WTC11 (cell line): ENCODE results near the gene KIFC3. TPM values are rescaled to one million over a fixed set of nuclear protein-coding genes. Genes with fewer than 3 reads are reported as not detected.
"Not testable (repeated sequence)": the region's sequence is repeated elsewhere in the genome, so short reads cannot be mapped to it uniquely, and the experiment has no call there.

ENCODE experiments used
- ATAC-seq: fragments of 200-7000 bp; cut with Tn5 transposase; 2 replicates; pipeline ENCODE4 v1.10.0; 2021; ENCODE audit warnings: mild to moderate bottlenecking, moderate library complexity
- CTCF ChIA-PET: fragments of 300-600 bp; sonication (Branson Sonifier 250); formaldehyde crosslinking; loops from one replicate; lab custom pipeline; 2021; ENCODE audit warnings: antibody characterized with exemption; lab: Charles Lee
- POLR2A ChIA-PET: fragments of 350-600 bp; sonication (Branson Sonifier 250); formaldehyde crosslinking; loops from one replicate; lab custom pipeline; 2021; ENCODE audit warnings: antibody characterized with exemption; lab: Charles Lee
- DNase-seq: peaks from one replicate; pipeline ENCODE4 v3.0.0; 2021; ENCODE audit warnings: low spot score
- H3K27ac Mint-ChIP-seq: 2 replicates; pipeline ENCODE4 v1.8.0; 2021; ENCODE audit warnings: mixed read lengths
- H3K27me3 Mint-ChIP-seq: 2 replicates; pipeline ENCODE4 v1.8.0; 2021; ENCODE audit warnings: low read depth, mild to moderate bottlenecking, moderate library complexity, mixed read lengths
- H3K36me3 Mint-ChIP-seq: 2 replicates; pipeline ENCODE4 v1.8.0; 2021; ENCODE audit warnings: mixed read lengths
- H3K4me1 Mint-ChIP-seq: 2 replicates; pipeline ENCODE4 v1.8.0; 2022; ENCODE audit warnings: mixed read lengths
- H3K4me3 Mint-ChIP-seq: 2 replicates; pipeline ENCODE4 v1.8.0; 2021; ENCODE audit warnings: mild to moderate bottlenecking, moderate library complexity, mixed read lengths
- H3K9me3 Mint-ChIP-seq: 2 replicates; pipeline ENCODE4 v1.8.0; 2021; ENCODE audit warnings: mixed read lengths
- FOXP1 ChIP-seq: sonication (generic); formaldehyde crosslinking; IDR thresholded peaks from 2 replicates; pipeline ENCODE4 v1.8.0; 2022; ENCODE audit warnings: missing genetic modification reagents, mild to moderate bottlenecking, moderate library complexity, borderline replicate concordance
- GABPB1 ChIP-seq: sonication (generic); formaldehyde crosslinking; IDR thresholded peaks from 2 replicates; pipeline ENCODE4 v1.8.1; 2023; ENCODE audit warnings: mild to moderate bottlenecking, missing genetic modification reagents
- GRHL2 ChIP-seq: fragments of 250-450 bp; sonication (Bioruptor Pico); IDR thresholded peaks from 2 replicates; pipeline ENCODE4 v1.8.0; 2022; ENCODE audit warnings: mild to moderate bottlenecking, moderate library complexity; ENCODE audit not compliant: insufficient replicate concordance, severe bottlenecking
- MYBL2 ChIP-seq: sonication (generic); formaldehyde crosslinking; IDR thresholded peaks from 2 replicates; pipeline ENCODE4 v1.8.1; 2023; ENCODE audit warnings: mild to moderate bottlenecking, moderate library complexity, missing genetic modification reagents
- OVOL2 ChIP-seq: fragments of 250-450 bp; sonication (Bioruptor Pico); IDR thresholded peaks from 2 replicates; pipeline ENCODE4 v1.9.0; 2021; ENCODE audit warnings: mild to moderate bottlenecking, borderline replicate concordance
- RORB ChIP-seq: fragments of 250-450 bp; sonication (Bioruptor Pico); IDR thresholded peaks from 2 replicates; pipeline ENCODE4 v1.9.0; 2021; ENCODE audit warnings: mild to moderate bottlenecking
- SMAD3 ChIP-seq: sonication (generic); formaldehyde crosslinking; IDR thresholded peaks from 2 replicates; pipeline ENCODE4 v1.8.0; 2022; ENCODE audit warnings: missing genetic modification reagents, mild to moderate bottlenecking, borderline replicate concordance
- SMAD4 ChIP-seq: sonication (generic); formaldehyde crosslinking; IDR thresholded peaks from 2 replicates; pipeline ENCODE4 v1.8.0; 2022; ENCODE audit warnings: mild to moderate bottlenecking, missing genetic modification reagents
- TEAD4 ChIP-seq: sonication (generic); formaldehyde crosslinking; IDR thresholded peaks from 2 replicates; pipeline ENCODE4 v1.8.0; 2022; ENCODE audit warnings: mild to moderate bottlenecking, missing genetic modification reagents
- ZNF416 ChIP-seq: fragments of 250-450 bp; sonication (Bioruptor Pico); IDR thresholded peaks from 2 replicates; pipeline ENCODE4 v1.9.0; 2021; ENCODE audit warnings: mild to moderate bottlenecking, inconsistent platforms
- total RNA-seq: library from RNA; stranded (reverse); gene quantifications from 3 replicates; pipeline ENCODE4 v1.2.3, GENCODE V29; 2021
- TF ChIP-seq, protein P1 (sequence below): fragments of 250-450 bp; sonication (Bioruptor Pico); IDR thresholded peaks from 2 replicates; pipeline ENCODE4 v1.8.0; 2021; ENCODE audit warnings: mild to moderate bottlenecking
- TF ChIP-seq, protein P2 (sequence below): fragments of 250-450 bp; sonication (Bioruptor Pico); IDR thresholded peaks from 2 replicates; pipeline ENCODE4 v1.9.0; 2021; ENCODE audit warnings: mild to moderate bottlenecking

KIFC3 gene
- total RNA-seq, 1 experiment from 2014 or later = 11.6 TPM

GRCh38 chr16:57783116-57783515 lies 19.2 kb downstream of the KIFC3 start (continued):
- TF ChIP-seq SMAD4 = no peak
- no peak for TF ChIP-seq GRHL2 (CRISPR knock-in tag)
- TF ChIP-seq, protein P1, sequence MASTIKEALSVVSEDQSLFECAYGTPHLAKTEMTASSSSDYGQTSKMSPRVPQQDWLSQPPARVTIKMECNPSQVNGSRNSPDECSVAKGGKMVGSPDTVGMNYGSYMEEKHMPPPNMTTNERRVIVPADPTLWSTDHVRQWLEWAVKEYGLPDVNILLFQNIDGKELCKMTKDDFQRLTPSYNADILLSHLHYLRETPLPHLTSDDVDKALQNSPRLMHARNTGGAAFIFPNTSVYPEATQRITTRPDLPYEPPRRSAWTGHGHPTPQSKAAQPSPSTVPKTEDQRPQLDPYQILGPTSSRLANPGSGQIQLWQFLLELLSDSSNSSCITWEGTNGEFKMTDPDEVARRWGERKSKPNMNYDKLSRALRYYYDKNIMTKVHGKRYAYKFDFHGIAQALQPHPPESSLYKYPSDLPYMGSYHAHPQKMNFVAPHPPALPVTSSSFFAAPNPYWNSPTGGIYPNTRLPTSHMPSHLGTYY = no peak
- no peak for TF ChIP-seq MYBL2 (CRISPR knock-in tag)

GRCh38 chr16:57782607-57783055 lies 19.7 kb downstream of the KIFC3 start:
- CTCF ChIA-PET = interaction anchor here (0.7 to 1.7 kb wide), 3 partner anchors 12 to 124 kb away, joined by 3 to 6 read pairs (median 4); no protein-coding TSS in a partner anchor
- H3K9me3 Mint-ChIP-seq, H3K4me1 Mint-ChIP-seq, DNase-seq, POLR2A ChIA-PET, H3K27me3 Mint-ChIP-seq, H3K36me3 Mint-ChIP-seq, H3K4me3 Mint-ChIP-seq, ATAC-seq: not testable (repeated sequence)
- TF ChIP-seq GABPB1 (CRISPR knock-in tag) = peak; percentile 83
- H3K27ac Mint-ChIP-seq = peak overlapping the region; percentile 63

DNA sequence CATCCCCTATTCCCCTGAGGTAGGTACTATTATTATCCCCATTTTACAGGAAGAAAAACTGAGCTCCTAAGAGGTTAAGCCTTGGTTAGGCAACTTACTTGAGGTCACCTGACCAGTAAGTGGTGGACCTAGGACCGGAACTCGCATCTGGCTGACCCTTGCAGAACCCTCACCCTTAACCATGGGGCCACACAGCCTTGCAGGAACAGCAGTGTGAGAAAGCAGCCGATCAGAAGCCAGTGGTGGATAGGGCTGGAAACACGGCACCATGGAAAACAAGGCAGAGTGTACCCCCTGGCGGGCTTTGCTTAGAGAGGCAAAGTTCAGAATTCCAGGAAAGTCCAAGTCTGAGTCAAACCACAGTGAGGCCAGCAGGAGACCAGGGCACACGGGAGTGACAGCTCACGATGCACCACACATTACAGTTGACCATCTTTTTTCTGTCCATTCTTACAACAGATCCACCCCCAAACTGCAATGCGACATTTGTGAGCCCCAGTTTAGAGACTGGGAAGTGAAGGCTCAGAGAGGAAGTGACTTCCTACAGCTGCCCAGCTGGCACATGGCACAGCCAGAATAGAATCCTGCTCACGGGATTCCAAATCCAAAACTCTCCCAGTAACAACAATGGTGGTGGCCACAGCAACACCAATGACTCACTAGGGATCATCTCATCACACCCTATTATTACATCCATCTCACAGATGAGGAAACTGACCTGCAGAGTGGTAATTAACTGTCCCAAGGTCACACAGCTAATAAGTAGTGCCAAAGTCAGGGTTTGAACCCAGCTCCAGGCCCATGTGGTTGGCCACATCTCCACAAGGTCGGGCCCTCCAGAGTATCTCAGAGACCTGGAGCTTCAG lies 20.3 kb downstream of the KIFC3 start:
- Mint-ChIP-seq H3K9me3 (no peaks in the 10 kb centered on the region), H3K36me3 (no peaks in the 10 kb centered on the region), H3K4me3 (no peak overlapping the region), H3K4me1 (peaks cover 8% of the 10 kb centered on the region), H3K27me3 (no peaks in the 10 kb centered on the region), H3K27ac (peak overlapping the region; percentile 63; the same call in 1 of the 2 replicates)
- ATAC-seq (no peak), DNase-seq (no peak)
- no peak for TF ChIP-seq ZNF416 (CRISPR knock-in tag)
- TF ChIP-seq GABPB1 (CRISPR knock-in tag) = 0 out of 2 replicates have a peak, but pooled peaks have one; percentile 22
- ChIA-PET POLR2A (no interaction called here), CTCF (interaction anchor here (0.6 to 1.7 kb wide), 5 partner anchors 13 to 125 kb away, joined by 3 to 6 read pairs (median 3); no protein-coding TSS in a partner anchor)

GRCh38 chr16:57781349-57781740 lies 20.9 kb downstream of the KIFC3 start:
- no peak overlapping the region for H3K4me3 Mint-ChIP-seq
- no peak overlapping the region for H3K27ac Mint-ChIP-seq
- TF ChIP-seq OVOL2 (CRISPR knock-in tag) = no peak
- no peak for DNase-seq
- no peaks in the 10 kb centered on the region; the same call in 1 of the 2 replicates for H3K27me3 Mint-ChIP-seq
- peaks cover 14% of the 10 kb centered on the region for H3K4me1 Mint-ChIP-seq
- no peaks in the 10 kb centered on the region for H3K9me3 Mint-ChIP-seq
- no peaks in the 10 kb centered on the region for H3K36me3 Mint-ChIP-seq
- CTCF ChIA-PET = interaction anchor here (0.6 kb wide), 1 partner anchor 82 kb away, joined by 3 read pairs; no protein-coding TSS in a partner anchor
- no peak for ATAC-seq
- POLR2A ChIA-PET = no interaction called here

DNA sequence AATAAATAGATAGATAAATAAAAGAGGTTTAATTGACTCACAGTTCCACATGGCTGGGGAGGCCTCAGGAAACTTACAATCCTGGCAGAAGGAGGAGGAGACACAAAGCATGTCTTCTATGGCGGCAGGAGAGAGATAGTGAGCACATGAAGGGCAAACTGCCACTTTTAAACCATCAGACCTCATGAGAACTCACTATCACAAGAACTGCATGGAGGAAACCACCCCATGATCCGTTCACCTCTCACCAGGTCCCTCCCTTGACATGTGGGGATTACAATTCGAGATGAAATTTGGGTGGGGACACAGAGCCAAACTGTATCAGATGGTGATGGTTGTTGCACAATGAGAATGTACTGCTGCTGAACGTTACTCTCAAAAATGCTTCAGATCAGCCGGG lies 22.5 kb downstream of the KIFC3 start:
- peaks cover 29% of the 10 kb centered on the region for H3K4me1 Mint-ChIP-seq
- DNase-seq, H3K27me3 Mint-ChIP-seq, H3K9me3 Mint-ChIP-seq, H3K27ac Mint-ChIP-seq, ATAC-seq, H3K4me3 Mint-ChIP-seq, H3K36me3 Mint-ChIP-seq, POLR2A ChIA-PET, CTCF ChIA-PET: not testable (repeated sequence)

- ChIA-PET POLR2A (no interaction called here), CTCF (no interaction called here)
- Mint-ChIP-seq H3K4me3 (no peak overlapping the region), H3K9me3 (no peaks in the 10 kb centered on the region), H3K27ac (no peak overlapping the region), H3K4me1 (peaks cover 39% of the 10 kb centered on the region), H3K36me3 (no peaks in the 10 kb centered on the region), H3K27me3 (peaks cover 3% of the 10 kb centered on the region; the same call in 1 of the 2 replicates)
- no peak for TF ChIP-seq MYBL2 (CRISPR knock-in tag)
- no peak for TF ChIP-seq ZNF416 (CRISPR knock-in tag)
- no peak for TF ChIP-seq FOXP1 (CRISPR knock-in tag)
- TF ChIP-seq RORB (CRISPR knock-in tag) = no peak
- no peak for TF ChIP-seq SMAD3
- no peak for TF ChIP-seq TEAD4 (CRISPR knock-in tag)
- TF ChIP-seq, protein P2, sequence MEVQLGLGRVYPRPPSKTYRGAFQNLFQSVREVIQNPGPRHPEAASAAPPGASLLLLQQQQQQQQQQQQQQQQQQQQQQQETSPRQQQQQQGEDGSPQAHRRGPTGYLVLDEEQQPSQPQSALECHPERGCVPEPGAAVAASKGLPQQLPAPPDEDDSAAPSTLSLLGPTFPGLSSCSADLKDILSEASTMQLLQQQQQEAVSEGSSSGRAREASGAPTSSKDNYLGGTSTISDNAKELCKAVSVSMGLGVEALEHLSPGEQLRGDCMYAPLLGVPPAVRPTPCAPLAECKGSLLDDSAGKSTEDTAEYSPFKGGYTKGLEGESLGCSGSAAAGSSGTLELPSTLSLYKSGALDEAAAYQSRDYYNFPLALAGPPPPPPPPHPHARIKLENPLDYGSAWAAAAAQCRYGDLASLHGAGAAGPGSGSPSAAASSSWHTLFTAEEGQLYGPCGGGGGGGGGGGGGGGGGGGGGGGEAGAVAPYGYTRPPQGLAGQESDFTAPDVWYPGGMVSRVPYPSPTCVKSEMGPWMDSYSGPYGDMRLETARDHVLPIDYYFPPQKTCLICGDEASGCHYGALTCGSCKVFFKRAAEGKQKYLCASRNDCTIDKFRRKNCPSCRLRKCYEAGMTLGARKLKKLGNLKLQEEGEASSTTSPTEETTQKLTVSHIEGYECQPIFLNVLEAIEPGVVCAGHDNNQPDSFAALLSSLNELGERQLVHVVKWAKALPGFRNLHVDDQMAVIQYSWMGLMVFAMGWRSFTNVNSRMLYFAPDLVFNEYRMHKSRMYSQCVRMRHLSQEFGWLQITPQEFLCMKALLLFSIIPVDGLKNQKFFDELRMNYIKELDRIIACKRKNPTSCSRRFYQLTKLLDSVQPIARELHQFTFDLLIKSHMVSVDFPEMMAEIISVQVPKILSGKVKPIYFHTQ (CRISPR knock-in tag) = no peak
- DNase-seq (no peak), ATAC-seq (no peak)
Measured at GRCh38 chr16:57778658-57779057, 23.6 kb downstream of the KIFC3 start.
